ENCODE results near the gene KCNAB2.

GRCh38 chr1:6085666-6086065 lies 40.0 kb downstream of the KCNAB2 start:
- TF ChIP-seq ZNF317 (CRISPR knock-in tag; IDR thresholded peaks at IDR 0.05; ENCODE audit: borderline replicate concordance, low read depth): no peak
- no peak for TF ChIP-seq SP1 (CRISPR knock-in tag; conservative IDR thresholded peaks at IDR 0.05)
- TF ChIP-seq CTCF (IDR thresholded peaks at IDR 0.05): no peak
- no peak for TF ChIP-seq ZNF138 (CRISPR knock-in tag; conservative IDR thresholded peaks at IDR 0.05)
- no peak for TF ChIP-seq ATF3 (CRISPR knock-in tag; conservative IDR thresholded peaks at IDR 0.05)
- TF ChIP-seq, protein P1, sequence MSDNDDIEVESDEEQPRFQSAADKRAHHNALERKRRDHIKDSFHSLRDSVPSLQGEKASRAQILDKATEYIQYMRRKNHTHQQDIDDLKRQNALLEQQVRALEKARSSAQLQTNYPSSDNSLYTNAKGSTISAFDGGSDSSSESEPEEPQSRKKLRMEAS (CRISPR knock-in tag; IDR thresholded peaks at IDR 0.05): no peak
- TF ChIP-seq CBFB (CRISPR knock-in tag; IDR thresholded peaks at IDR 0.05; ENCODE audit: low read depth): no peak
- TF ChIP-seq ARID4B (CRISPR knock-in tag; IDR thresholded peaks at IDR 0.05; ENCODE audit: borderline replicate concordance): no peak
- TF ChIP-seq ZNF281 (CRISPR knock-in tag; IDR thresholded peaks at IDR 0.05): no peak
- no peak for TF ChIP-seq RORB (CRISPR knock-in tag; IDR thresholded peaks at IDR 0.05)

Data from WTC11 (cell line).